ENCODE measurements around the gene KIF12. TPM values are rescaled to one million over a fixed set of nuclear protein-coding genes. Genes with fewer than 3 reads are reported as not detected.
A peak's percentile ranks its signal among the peaks of the same experiment; 100 is the strongest.

KIF12 gene
- total and polyA plus RNA-seq, 2 of the 13 experiments (the other 11 are each of a cell fraction or from before 2014, with no cell fraction given), result 1.8 to 12.5 TPM

GRCh38 chr9:114076237-114077161, 22.6 kb downstream of the KIF12 start (continued):
- TF ChIP-seq CEBPZ (IDR thresholded peaks at IDR 0.05; ENCODE audit: low read length) (no peak), AKAP8 (CRISPR knock-in tag; IDR thresholded peaks at IDR 0.05) (peak; percentile 68; the same call in 1 of the 2 replicates), ZSCAN21 (CRISPR knock-in tag; IDR thresholded peaks at IDR 0.05; ENCODE audit: borderline replicate concordance) (peak; percentile 60; the same call in 1 of the 2 replicates), ZNF629 (CRISPR knock-in tag; conservative IDR thresholded peaks at IDR 0.05) (no peak; the same call in 1 of the 2 replicates), KLF16 (CRISPR knock-in tag; IDR thresholded peaks at IDR 0.05) (no peak), SMYD3 (CRISPR knock-in tag; IDR thresholded peaks at IDR 0.05) (no peak), MLX (CRISPR knock-in tag; IDR thresholded peaks at IDR 0.05) (no peak), ZNF317 (CRISPR knock-in tag; IDR thresholded peaks at IDR 0.05) (no peak), ARNT2 (CRISPR knock-in tag; IDR thresholded peaks at IDR 0.05; ENCODE audit: low read depth) (no peak), ZNF850 (CRISPR knock-in tag; conservative IDR thresholded peaks at IDR 0.05) (no peak), KDM2A (CRISPR knock-in tag; IDR thresholded peaks at IDR 0.05; ENCODE audit: borderline replicate concordance, low read depth) (peak; percentile 36), HNRNPUL1 (IDR thresholded peaks at IDR 0.05; ENCODE audit: low read depth, low read length) (no peak), SP5 (CRISPR knock-in tag; IDR thresholded peaks at IDR 0.05; ENCODE audit: borderline replicate concordance, low read depth) (no peak), ZNF564 (CRISPR knock-in tag; IDR thresholded peaks at IDR 0.05) (no peak), ATF6 (CRISPR knock-in tag; conservative IDR thresholded peaks at IDR 0.05) (no peak), ZNF747 (CRISPR knock-in tag; IDR thresholded peaks at IDR 0.05; ENCODE audit: borderline replicate concordance) (no peak), JUNB (CRISPR knock-in tag; IDR thresholded peaks at IDR 0.05; ENCODE audit: borderline replicate concordance) (no peak), CREM (IDR thresholded peaks at IDR 0.05) (no peak), CREM (CRISPR knock-in tag; IDR thresholded peaks at IDR 0.05) (no peak), MAZ (IDR thresholded peaks at IDR 0.05; ENCODE audit: borderline replicate concordance, low read depth, low read length) (no peak), MAZ (CRISPR knock-in tag; IDR thresholded peaks at IDR 0.05; ENCODE audit: low read depth) (peak; percentile 61; the same call in 1 of the 2 replicates), PHF21A (CRISPR knock-in tag; IDR thresholded peaks at IDR 0.05) (no peak), RBM39 (IDR thresholded peaks at IDR 0.05; ENCODE audit: low read depth, low read length, poor library complexity, severe bottlenecking) (no peak), SMC3 (IDR thresholded peaks at IDR 0.05; ENCODE audit: low read length) (0 out of 2 replicates have a peak, but pooled peaks have one; percentile 22)
